GM19043 (cell line): ENCODE measurements around the gene CNOT6.

Experiments
- ATAC-seq: cut with Tn5 transposase; IDR thresholded peaks from one replicate; pipeline ENCODE4 v1.9.1; 2021; ENCODE audit warnings: low read depth; ENCODE audit not compliant: unreplicated experiment

Gene CNOT6

GRCh38 chr5:180598797-180599589 lies 104.8 kb downstream of the CNOT6 start:
- no peak for ATAC-seq

DNA sequence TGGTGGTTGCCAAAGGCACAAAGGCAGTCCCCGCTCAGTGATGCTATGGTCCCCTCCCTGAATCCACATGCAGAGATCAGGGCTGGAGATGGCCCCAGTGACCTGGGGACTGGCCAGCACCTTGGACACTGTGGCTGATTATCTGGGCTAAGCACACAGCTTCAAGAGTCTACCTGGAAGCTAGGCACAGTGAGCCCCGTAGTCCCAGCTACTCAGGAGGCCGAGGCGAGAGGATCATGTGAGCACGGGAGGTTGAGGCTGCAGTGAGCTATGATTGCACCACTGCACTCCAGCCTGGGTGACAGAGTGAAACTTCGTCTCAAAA lies 105.4 kb downstream of the CNOT6 start:
- ATAC-seq: no peak

DNA sequence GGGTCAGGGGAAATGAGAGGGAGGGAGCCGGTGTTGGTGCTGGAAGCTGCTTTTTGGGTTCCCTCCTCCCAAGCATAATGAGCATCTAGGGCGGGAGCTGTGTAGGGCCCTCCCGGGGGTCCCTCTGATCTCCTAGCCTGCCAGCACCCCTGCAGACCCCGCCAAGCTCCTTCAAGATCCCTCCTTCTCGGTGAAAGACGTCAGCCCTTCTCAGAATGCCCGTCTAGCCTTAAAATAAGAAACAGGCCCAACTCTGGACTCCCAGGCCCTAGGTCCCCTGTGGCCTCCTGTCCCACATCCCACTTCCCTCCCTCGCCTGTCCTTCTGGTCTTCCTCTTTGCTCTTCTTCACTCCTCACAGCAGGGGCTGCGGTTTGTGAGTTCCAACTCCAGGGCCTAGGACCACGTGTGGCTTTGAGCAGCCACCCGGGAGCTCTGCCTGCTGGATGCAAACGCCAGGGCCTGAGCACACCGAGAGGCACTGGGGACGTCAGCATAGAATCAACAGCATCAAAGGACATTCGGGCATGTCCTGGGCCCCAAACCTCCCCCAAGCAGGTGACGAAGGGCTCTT lies 105.9 kb downstream of the CNOT6 start:
- no peak for ATAC-seq

GRCh38 chr5:180600554-180601041 lies 106.4 kb downstream of the CNOT6 start:
- ATAC-seq: no peak

GRCh38 chr5:180601591-180602480 lies 107.7 kb downstream of the CNOT6 start:
- no peak for ATAC-seq

DNA sequence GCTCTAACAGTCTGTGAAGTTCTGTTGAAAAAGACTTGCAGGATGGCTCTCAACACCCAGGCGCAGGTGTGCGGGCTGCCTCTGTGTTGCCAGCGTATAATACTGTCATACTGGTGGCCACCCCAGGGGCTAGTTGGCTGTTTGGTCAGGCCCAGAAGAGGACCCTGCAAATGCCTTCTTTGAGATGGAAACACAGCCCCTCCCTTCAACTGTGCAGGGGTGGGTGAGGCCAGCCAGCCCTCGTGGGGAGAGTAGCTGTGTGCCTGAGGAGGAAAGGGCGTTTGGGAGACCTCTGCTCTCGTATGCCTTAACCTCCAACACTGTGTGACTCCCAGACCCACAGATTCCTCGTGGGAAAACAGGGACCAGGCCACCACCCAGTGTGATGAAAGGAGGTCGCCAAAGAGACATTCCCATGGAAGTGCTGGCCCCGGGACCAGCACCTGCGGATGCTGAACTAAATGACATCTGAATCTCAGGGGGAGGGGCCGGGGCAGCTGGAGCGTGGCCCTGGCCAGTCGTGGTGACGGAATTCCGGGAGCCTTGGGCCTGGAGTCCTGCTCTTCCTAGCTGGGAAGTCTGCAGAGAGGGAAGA lies 108.4 kb downstream of the CNOT6 start:
- ATAC-seq: no peak

- no peak for ATAC-seq
Observed at GRCh38 chr5:180603076-180603594, 109.0 kb downstream of the CNOT6 start.

DNA sequence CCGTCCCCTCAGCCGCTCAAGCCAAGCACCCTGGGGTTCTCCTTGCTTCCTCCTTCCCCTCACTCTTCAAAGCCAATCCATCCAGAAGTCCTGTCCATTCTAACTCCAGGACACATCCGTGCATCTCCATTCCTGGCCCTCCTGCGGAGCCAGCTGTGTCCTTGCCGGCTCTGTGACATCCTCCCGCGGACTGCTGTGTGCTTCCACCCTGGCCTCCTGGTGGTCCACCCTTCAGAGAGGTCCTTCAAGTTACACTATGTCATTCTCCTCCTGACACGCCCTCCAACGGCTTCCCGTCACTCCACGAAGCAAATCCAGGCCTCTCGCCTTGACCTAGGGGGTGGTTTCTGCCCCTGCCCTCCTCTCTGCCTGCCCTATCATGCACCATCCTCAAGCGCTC lies 110.1 kb downstream of the CNOT6 start:
- ATAC-seq: no peak

GRCh38 chr5:180605554-180606214 lies 111.5 kb downstream of the CNOT6 start:
- no peak for ATAC-seq

GRCh38 chr5:180606215-180606785 lies 112.1 kb downstream of the CNOT6 start:
- ATAC-seq: no peak

- no peak for ATAC-seq
Observed at GRCh38 chr5:180607861-180608571, 113.8 kb downstream of the CNOT6 start.

DNA sequence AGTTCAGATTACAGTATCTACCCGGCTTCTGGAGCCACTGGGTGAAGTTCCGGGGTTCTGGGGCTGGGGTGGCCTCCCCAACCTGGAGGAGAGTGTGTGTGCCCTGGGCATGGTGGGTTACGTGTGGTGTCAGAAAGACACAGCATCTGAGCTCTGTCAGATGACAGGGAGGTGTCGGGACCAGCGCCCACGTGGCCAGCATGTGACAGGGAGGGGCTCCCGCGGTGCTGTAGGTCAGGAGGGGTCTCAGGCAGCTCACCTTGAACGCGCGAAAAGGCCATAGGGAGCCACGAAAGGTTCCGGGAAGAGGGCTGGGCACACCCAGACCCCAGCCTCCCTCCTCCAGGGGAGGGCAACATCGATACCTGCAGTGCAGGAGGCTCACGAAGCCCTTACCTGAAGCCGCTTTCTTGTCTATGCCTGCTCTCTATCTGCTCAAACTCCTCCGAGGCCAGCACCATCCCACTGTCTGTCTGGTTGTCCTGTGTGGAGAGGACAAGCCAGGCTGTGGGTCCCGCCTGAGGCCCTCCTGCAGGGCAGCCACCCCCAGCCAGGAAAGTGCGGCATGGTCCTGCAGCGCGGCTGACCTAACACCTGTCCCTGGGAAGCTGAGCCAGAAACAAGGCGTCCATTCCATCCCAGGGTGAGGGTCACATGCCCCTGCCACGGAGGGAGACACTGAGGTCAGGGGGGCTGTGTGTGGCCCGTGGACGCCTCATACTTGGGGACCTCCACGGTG lies 114.6 kb downstream of the CNOT6 start:
- no peak for ATAC-seq

- no peak for ATAC-seq
Observed at GRCh38 chr5:180609386-180609785, 115.2 kb downstream of the CNOT6 start.

- ATAC-seq: no peak
Observed at GRCh38 chr5:180609817-180610550, 115.8 kb downstream of the CNOT6 start.

- ATAC-seq: no peak
Observed at GRCh38 chr5:180611140-180611850, 117.1 kb downstream of the CNOT6 start.

GRCh38 chr5:180612683-180613082 lies 118.5 kb downstream of the CNOT6 start:
- ATAC-seq: no peak

DNA sequence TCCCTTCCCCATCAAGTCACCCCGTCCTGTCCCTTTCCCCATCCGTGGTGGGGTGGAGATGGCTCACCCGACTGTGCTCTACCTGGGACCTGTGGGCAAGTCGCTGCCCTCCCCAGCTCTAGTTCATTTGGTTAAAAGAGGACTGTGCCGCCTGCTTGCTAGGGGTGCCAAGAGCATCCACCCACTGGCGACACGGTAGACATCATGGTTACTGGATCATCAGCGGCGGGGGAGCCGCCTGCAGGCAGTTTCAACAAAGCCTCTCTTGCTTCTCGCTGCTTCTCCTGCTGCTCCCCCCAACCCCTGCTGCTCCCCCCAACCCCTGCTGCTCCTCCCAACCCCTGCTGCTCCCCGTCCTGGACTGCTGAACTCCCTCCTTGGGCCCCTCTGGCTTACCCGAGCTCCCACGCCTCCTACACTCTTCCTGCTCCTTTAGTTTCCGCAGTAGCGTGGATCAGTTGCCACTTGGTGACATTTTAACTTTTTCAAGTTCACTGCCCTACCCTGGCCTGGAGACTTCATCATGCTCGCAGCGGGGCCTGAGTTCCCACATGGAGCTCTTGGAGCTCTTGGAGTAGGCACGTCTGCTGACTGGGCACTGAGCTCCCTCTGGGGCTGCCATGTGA lies 119.1 kb downstream of the CNOT6 start:
- ATAC-seq: no peak
